Epithelial cell of esophagus (primary cell): ENCODE data around the gene IRF4.

Experiments used
- DNase-seq: peaks from one replicate; pipeline ENCODE4 v3.0.0; 2010; ENCODE audit warnings: low read depth
- H3K4me3 ChIP-seq: 2 replicates; pipeline ENCODE4 v1.5.1; 2011; ENCODE audit warnings: mild to moderate bottlenecking, low read length, control low read depth
- TF ChIP-seq, protein P1 (sequence below): IDR thresholded peaks from 2 replicates; pipeline ENCODE4 v1.5.1; 2011; ENCODE audit warnings: low read depth, mild to moderate bottlenecking, low read length, control low read depth, inconsistent platforms; ENCODE audit not compliant: insufficient read depth; ENCODE audit errors: missing control alignments

Gene IRF4

DNA sequence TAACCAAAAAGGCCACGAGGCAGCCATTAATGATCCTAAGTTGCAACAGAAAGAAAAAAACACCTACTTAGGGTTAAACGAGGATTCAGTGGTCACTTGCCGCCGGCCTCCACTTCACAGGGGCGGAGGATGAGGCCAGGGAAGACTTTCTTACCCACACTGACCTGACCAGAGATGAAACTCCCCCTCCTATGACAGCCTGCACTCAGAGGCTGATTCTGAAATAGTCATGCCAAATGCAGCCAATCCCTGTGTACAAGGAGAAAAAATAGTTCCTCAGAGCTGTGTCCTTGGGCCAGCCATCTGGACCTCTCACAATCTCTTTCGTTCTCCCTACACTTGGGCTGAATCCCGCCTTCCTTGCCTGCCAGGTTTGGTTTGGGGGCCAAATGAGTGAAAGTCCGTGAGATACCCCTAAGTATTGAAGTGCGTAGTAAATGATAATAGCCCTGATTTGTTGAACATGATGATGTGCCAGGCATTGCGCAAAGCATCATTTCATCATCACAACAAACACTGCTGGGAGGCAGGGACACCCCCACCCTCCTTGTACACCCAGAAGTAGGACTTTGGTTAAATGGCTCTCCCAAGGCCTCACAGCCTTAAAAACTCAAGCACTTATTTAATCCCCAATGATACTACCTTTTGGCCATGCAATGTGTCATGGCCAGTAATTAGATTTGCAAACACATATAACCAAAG lies 3.2 kb upstream of the IRF4 start:
- TF ChIP-seq, protein P1, sequence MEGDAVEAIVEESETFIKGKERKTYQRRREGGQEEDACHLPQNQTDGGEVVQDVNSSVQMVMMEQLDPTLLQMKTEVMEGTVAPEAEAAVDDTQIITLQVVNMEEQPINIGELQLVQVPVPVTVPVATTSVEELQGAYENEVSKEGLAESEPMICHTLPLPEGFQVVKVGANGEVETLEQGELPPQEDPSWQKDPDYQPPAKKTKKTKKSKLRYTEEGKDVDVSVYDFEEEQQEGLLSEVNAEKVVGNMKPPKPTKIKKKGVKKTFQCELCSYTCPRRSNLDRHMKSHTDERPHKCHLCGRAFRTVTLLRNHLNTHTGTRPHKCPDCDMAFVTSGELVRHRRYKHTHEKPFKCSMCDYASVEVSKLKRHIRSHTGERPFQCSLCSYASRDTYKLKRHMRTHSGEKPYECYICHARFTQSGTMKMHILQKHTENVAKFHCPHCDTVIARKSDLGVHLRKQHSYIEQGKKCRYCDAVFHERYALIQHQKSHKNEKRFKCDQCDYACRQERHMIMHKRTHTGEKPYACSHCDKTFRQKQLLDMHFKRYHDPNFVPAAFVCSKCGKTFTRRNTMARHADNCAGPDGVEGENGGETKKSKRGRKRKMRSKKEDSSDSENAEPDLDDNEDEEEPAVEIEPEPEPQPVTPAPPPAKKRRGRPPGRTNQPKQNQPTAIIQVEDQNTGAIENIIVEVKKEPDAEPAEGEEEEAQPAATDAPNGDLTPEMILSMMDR, result no peak
- H3K4me3 ChIP-seq, result no peak overlapping the region
- peak; percentile 40 for DNase-seq

DNA sequence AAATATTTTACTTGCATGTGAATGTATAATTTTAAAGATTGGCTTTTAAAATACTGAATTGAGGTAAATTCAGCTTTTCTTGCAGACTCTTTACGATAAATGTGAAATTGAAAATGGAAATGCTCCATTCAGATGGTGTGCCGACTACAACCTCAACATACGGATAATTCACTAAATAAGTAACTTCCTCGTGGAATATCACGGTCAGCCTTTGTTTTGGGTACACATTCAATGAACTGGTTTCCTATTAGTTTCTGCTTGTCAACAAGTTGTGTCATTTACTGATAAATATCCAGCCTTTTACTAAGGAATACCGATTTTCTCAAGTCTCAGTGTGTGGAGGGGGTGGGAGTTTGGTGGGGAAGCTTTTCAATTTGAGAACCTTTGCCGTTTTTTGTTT lies 2.4 kb upstream of the IRF4 start:
- no peak for DNase-seq
- no peak overlapping the region for H3K4me3 ChIP-seq
- TF ChIP-seq, protein P1, result no peak

DNA sequence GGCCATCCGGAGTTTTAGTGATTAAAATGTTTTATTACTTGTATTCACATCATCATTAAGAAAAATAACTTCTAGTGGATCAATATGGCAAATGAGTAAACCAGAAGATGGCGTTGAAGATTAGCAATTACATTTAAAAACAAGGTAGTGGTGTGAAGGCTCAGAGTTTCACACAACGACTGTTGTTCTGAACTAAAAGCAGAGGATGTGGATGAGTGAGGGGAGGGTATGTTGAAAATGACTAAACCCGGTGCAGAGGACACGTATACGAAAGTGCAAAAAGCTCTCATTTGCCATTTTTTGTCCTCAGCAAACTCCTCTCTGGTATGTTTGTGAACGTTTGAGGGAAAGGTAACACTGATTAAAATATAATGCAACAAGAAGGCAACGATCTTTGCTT lies 1.9 kb upstream of the IRF4 start:
- TF ChIP-seq, protein P1, result no peak
- no peak for DNase-seq
- H3K4me3 ChIP-seq, result no peak overlapping the region

DNA sequence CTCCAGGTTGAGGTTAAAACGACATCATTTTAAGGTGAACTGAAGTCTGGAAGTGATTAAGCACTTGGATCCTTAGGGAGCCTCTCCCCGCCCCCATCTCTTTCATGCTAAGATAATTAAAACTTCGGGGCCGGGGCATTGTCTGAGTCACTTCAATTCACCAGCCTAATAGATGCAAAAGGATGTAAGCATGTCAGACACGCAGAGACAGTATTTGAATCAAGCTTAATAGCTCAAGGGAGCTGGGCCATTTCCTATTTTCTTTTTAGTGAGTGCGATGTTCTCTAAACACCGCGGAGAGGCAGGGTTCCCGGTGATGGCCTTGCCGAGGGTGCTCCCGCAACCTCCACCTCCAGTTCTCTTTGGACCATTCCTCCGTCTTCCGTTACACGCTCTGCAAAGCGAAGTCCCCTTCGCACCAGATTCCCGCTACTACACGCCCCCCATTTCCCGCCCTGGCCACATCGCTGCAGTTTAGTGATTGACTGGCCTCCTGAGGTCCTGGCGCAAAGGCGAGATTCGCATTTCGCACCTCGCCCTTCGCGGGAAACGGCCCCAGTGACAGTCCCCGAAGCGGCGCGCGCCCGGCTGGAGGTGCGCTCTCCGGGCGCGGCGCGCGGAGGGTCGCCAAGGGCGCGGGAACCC lies 516 bp upstream of the IRF4 start:
- no peak for DNase-seq
- H3K4me3 ChIP-seq, result no peak overlapping the region
- TF ChIP-seq, protein P1, result no peak

DNA sequence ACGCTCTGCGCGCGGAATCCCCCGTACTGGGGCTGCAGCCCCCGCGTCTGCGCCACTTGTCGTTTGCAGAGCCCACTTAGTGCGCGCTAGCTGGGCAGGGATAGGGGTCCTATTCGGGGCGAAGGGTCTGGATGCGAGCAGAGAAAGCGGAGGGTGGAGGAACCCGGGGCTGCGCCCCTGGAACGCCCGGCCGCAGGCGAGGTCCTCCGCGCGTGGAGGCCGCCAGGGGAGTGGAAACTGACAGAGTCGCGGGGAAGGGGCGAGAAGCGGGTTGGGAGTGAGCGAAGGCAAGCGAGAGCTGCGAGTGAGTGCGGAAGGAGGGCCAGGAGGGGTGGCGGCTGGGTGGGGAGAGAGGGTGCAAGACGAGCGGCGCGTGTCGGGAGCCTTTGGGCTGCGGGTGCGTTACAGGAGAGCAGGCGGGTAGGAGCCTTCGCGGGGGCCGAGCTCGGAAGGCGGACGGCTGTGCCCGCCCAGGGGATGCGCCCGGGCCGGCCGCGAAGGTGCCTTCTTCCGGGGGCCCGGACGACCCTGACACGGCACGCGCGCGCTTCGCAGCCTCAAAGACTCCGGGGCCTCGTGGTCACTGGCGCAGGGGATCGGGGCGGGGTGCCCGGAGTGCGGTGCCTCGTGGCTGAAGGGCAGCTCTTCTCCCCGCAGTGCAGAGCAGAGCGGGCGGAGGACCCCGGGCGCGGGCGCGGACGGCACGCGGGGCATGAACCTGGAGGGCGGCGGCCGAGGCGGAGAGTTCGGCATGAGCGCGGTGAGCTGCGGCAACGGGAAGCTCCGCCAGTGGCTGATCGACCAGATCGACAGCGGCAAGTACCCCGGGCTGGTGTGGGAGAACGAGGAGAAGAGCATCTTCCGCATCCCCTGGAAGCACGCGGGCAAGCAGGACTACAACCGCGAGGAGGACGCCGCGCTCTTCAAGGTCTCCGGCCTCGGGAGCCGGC lies 1.2 kb downstream of the IRF4 start:
- TF ChIP-seq, protein P1, result no peak
- H3K4me3 ChIP-seq, result no peak overlapping the region
- peak; percentile 12 for DNase-seq

DNA sequence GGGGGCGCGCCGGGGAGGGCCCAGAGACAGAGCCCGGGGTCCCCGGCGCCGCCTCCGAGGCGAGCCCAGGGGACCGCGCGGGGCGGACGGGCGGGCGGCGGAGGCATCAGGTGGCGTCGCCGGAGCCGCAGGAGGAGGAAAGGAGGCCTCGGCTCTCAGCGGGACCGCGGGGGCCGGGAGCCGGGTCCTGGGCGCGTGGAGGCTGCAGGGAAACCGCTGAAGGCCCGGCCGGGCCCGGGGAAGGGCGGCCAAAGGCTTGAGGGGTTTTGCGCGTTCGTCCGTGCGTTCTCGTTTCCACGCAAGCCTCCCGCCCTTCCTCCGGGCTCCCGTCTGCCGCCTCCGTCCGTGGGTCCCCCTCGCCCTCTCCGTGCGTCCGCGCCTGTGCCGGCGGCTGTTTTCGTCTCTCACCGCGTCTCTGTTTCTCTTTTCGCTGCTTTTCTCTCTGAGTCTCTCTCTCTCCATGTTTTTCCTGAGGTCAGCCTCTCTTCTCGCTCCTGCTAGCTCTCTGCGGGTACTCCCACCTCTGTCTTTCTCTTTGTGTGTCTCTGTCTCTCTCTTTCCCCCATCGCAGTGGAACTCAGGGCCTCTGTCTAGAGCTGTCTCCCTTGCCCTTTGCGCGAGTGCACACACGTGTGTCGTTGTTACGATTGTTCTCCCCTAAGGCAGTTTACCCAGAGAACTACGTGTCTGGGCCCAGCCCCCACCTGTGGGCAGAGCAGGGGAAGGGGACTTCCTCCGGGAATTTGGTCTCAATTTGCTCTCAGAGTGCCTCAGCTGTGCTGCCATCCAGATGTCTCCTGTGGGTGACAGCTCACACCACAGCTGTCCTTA lies 2.1 kb downstream of the IRF4 start:
- no peak overlapping the region for H3K4me3 ChIP-seq
- TF ChIP-seq, protein P1, result no peak
- no peak for DNase-seq
